ENCODE measurements around the gene ZGLP1.

Gene ZGLP1

DNA sequence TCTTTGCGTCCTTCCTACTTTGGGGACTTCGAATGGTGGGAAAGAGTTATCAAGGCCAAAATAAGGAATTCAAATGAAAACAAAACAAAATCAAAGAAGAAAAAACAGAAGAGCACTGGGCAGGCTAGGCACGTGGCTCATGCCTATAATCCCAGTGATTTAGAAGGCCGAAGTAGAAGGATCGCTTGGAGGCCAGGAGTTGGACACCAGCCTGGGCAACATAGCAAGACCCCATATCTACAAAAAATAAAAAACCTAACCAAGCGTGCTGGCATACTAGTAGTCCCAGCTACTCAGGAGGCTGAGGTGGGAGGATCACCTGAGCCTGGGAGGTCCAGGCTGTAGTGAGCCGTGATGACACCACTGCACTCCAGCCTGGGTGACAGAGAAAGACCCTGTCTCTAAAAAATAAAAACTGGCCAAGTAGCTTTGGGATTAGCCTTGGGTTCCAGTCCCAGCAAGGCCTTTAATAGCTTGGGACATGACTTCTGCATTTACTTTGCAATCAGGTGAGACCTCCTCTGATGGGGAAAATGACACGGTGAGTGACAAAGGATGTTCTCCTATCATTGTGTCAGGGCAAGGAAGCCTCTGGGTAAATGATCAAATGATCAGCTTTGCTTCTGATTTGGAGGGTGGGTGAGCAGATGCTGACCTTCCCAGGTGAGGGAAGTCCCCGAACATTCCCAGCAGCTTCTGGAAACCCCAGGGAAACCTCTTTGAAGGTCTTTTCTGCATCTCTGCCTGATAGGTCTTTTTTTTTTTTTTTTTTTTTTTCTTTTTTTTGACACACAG is 31.6 kb downstream of the ZGLP1 start:
- DNase-seq (ENCODE audit: low read depth in 2 of 2), result no peak

DNA sequence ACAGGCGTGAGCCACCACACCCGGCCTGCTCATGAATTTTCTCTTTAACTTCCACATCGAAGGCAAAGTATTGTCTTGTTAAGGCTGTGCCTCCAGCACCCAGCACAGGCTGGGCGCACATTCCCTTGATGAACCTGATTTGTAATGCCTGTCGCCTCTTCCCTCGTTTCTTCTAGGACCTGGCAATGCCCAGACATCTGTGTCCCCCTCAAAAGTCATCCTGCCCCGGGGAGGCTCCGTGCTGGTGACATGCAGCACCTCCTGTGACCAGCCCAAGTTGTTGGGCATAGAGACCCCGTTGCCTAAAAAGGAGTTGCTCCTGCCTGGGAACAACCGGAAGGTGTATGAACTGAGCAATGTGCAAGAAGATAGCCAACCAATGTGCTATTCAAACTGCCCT is 35.0 kb downstream of the ZGLP1 start:
- no peak for DNase-seq (ENCODE audit: low read depth in 2 of 2)

DNA sequence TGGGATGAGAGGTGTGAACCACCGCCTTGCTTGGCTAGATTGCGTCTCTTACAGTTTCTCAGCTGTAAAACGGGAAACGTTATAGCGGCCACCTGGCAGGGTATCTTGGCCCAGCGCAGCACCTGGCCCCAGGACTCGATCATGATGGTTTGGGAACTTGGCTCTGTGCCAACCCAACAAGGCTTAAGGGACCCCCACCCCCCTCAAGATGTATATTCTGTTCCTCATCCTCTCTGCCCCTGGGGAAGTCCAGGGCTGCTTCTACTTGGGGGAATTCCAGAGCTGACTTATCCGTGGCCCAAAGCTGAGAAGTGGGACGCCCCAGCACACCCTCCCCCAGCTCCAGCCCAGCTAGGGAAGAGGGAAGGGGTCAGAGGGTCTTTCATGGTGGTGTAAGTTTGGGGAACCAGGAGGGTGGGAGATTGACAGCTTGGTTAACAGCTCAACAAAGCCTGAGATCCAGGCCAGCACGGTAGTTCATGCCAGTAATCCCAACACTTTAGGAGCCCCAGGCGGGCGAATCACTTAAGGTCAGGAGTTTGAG is 38.0 kb downstream of the ZGLP1 start:
- DNase-seq (ENCODE audit: low read depth in 2 of 2), result no peak

DNA sequence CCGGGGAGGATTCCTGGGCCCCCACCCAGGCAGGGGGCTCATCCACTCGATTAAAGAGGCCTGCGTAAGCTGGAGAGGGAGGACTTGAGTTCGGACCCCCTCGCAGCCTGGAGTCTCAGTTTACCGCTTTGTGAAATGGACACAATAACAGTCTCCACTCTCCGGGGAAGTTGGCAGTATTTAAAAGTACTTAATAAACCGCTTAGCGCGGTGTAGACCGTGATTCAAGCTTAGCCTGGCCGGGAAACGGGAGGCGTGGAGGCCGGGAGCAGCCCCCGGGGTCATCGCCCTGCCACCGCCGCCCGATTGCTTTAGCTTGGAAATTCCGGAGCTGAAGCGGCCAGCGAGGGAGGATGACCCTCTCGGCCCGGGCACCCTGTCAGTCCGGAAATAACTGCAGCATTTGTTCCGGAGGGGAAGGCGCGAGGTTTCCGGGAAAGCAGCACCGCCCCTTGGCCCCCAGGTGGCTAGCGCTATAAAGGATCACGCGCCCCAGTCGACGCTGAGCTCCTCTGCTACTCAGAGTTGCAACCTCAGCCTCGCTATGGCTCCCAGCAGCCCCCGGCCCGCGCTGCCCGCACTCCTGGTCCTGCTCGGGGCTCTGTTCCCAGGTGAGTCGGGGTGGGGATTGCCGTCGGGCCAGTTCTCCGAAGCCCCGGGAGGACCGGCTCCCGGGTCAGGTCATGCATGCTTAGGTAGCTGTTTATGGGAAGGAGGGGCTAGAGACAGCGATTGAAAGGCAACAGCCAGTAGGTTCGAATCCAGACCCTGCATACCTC is 38.8 kb downstream of the ZGLP1 start, which contains the start of gene ICAM1:
ICAM1 (plus strand) TSS at position 505 of the 779 bp plus-strand sequence; CDS start at position 545, 40 bp downstream.
- no peak for DNase-seq (ENCODE audit: low read depth in 2 of 2)

DNA sequence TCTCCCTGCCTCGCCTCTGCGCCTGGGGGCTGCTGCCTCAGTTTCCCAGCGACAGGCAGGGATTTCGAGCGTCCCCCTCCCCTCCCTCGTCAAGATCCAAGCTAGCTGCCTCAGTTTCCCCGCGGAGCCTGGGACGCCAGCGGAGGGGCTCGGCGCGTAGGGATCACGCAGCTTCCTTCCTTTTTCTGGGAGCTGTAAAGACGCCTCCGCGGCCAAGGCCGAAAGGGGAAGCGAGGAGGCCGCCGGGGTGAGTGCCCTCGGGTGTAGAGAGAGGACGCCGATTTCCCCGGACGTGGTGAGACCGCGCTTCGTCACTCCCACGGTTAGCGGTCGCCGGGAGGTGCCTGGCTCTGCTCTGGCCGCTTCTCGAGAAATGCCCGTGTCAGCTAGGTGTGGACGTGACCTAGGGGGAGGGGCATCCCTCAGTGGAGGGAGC is 39.4 kb downstream of the ZGLP1 start:
- no peak for DNase-seq (ENCODE audit: low read depth in 2 of 2)

DNA sequence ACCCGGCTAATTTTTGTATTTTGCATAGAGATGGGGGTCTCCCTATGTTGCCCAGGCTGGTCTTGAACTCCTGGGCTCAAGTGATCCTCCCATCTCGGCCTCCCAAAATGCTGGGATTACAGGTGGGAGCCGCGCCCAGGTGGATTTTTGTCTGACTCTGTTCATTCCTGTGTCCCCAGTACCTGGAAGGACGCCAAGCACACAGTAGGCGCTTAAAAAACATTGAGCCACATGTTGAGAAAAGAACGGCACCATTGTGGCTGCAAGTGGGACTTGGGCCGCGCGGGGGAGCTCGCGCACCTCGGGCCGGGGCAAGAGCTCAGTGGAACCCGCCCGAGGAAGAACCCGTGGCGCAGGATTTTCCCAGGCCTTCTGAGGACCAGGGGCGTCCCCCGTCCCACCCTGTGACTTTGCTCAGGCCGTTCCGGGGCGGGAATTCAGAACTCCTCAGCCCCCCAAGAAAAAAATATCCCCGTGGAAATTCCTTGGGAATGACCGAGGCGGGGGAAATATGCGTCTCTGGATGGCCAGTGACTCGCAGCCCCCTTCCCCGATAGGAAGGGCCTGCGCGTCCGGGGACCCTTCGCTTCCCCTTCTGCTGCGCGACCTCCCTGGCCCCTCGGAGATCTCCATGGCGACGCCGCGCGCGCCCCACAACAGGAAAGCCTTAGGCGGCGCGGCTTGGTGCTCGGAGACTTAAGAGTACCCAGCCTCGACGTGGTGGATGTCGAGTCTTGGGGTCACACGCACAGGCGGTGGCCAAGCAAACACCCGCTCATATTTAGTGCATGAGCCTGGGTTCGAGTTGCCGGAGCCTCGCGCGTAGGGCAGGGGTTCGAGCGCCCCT is 40.1 kb downstream of the ZGLP1 start:
- no peak for DNase-seq (ENCODE audit: low read depth in 2 of 2)

DNA sequence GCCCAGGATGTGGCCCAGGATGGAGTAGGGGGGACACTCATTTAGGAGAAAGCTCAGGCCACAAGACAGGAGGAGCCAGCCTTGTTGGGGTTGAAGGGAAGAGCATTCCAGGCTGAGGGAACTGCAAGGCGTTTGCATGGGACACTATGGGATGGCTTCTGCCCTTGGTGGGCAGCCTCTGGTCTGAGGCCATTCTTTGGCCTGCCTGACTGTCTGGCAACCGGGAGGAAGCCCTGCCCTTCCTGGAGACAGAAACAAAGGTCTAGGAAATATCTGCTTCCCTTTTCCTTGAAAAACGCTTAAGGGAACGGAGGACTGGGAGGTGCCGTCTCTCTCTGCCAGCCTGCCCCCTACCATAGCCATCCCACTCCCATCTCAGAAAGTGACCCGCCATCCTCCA is 41.5 kb downstream of the ZGLP1 start:
- DNase-seq (ENCODE audit: low read depth in 2 of 2), result no peak

DNA sequence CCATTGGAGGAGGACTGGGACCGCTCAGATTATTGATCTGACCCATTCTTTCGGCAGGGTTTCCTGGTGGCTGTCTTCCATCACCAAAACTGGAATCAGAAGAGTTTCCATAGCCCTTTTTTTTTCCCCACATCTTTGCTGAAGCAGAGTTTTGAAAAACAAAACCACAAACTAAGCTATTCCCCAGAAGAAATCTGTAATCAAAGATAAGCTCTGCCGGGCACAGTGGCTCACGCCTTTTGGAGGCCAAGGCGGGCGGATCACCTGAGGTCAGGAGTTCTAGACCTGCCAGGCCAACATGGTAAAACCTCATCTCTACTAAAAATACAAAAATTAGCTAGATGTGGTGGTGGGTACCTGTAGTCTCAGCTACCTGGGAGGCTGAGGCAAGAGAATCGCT is 42.9 kb downstream of the ZGLP1 start:
- no peak for DNase-seq (ENCODE audit: low read depth in 2 of 2)

DNA sequence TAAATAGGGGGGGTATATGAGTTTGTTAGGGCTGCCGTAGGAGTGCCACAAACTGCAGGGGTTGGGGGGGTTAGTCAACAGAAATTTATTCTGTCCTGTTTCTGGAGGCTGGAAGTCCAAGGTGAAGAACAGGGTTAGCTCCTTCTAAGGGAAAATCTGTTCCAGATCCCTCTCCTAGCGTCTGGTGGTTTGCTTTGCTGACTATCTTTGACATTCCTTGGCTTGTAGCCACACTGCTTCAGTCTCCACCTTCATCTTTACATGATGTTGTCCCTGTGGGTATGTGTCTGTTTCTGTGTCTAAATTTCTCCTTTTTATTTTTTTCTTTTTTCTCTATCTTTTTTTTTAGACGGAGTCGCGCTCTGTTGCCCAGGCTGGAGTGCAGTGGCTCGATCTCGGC is 46.8 kb downstream of the ZGLP1 start:
- DNase-seq (ENCODE audit: low read depth in 2 of 2), result peak in 1 of 2 experiments; percentile 24

DNA sequence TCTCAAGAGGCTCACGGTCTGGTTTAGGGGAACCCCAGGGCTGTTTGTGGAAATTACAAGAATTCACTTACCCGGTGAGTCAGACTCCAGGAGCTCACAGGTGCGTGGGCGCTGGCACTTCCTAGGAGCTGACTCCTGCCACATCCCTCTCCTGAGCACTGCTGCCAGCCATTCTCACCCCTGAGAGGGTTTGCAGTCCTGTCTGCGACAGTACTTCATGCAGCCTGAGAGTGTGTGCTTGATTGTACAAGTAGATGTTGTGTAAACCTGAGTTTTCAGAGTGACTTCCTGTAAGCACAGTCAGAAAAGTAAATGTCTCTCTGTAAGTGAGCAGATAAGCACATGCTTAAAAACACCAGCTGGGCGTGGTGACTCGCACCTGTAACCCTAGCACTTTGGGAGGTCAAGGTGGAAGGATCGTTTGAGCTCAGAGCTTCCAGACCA is 49.5 kb downstream of the ZGLP1 start:
- DNase-seq (ENCODE audit: low read depth in 2 of 2), result no peak

DNA sequence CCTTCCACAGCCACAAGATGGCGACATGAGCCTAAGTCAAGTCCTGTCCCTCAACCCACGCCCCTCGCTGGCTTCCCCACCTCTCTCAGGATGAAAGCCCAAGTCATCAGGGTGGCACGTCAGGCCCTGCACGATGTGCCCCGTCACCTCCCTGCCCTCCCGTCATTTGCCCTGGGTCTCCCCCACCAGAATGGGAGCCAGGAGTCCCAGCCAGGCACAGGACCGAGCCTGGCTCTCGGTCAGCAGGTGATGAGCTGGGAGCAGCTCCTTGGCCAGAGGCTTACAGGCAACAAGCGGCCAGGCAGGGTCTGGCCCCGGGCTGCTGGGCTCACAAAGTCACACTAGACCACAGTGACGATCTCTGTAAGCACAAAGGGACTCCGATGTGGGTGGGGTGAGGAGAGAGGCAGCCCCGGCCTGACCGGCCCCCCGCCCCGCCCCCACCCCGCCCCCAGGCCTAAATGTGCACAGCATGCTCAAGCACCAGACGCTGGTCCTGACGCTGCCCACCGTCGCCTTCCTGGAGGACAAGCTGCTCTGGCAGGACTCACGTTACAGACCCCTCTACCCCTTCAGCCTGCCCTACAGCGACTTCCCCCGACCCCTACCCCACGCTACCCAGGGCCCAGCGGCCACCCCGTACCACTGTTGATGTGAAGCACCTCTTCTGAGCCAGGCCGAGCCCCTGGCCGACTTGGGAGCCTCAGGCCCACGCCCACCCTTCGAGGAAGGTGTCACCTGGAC is 50.3 kb downstream of the ZGLP1 start:
- peak in 1 of 2 experiments; percentile 40 for DNase-seq (ENCODE audit: low read depth in 2 of 2)

DNA sequence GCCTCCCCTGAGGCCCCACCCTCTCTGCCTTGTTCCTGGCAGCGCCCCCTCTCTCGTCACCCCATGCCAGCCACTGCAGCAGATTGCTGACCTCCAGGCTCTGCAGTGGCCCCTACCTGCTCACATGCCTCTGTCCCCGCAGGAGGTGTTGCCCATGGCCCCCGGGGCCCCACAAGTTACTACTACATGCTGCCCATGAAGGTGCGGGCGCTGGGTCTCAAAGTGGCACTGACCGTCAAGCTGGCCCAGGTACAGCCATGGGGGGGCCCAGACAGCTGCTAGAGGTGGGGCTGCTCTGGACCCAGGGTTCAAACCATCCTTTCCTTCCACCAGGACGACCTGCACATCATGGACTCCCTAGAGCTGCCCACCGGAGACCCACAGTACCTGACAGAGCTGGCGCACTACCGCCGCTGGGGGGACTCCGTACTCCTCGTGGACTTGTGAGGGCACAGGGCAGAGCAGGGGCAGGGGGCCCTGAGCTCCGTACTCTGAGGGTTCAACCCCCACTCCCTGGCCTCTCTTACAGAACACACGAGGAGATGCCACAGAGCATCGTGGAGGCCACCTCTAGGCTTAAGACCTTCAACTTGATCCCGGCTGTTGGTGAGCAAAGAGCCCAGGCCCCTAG is 51.4 kb downstream of the ZGLP1 start:
- DNase-seq (ENCODE audit: low read depth in 2 of 2), result no peak

DNA sequence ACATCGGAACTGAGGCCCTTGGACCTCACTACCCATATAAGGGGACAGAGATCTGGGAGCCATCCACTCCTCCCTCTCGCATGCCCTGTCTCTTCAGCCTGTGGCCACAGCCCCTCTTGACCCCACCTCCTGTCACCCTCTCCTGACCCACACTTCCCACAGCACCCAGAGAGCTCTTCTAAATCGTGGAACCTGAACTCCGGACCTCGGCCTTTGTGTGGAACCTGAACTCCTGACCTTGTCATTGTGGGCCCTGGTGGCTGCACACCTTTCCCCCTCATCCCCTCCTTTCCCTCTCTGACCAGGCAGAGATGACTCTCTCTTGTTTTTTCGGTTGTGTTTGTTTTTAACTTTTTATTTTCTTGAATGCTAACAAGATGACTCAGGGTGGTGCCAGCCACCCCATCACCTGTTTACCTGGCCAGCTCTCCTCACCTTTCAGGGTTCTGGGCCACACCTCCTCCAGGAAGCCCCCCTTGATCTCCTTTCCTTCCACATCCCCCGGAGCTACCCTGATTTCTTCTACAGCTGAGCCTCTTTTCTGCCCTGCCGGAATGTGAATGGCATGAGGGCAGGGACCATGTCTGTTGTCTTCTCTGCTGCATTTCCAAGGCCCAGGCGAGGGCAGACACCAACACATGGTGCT is 52.5 kb downstream of the ZGLP1 start:
- no peak for DNase-seq (ENCODE audit: low read depth in 2 of 2)

DNA sequence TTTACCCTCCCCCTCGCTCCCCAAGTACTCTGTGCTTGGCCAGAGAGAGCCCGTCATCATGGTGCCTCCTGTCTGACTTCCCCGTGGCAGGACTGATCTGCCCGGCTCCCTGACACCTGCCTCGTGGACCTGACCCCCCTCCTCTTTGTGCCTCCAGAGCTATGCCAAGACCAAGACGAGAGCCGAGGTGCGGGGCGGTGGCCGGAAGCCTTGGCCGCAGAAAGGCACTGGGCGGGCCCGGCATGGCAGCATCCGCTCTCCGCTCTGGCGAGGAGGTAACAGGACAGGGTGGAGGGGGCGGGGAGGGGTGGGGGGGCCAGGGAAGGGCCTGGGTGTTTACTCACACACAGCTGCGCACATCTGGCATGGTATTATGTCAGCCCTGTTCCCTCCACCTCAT is 53.1 kb downstream of the ZGLP1 start:
- no peak for DNase-seq (ENCODE audit: low read depth in 2 of 2)

DNA sequence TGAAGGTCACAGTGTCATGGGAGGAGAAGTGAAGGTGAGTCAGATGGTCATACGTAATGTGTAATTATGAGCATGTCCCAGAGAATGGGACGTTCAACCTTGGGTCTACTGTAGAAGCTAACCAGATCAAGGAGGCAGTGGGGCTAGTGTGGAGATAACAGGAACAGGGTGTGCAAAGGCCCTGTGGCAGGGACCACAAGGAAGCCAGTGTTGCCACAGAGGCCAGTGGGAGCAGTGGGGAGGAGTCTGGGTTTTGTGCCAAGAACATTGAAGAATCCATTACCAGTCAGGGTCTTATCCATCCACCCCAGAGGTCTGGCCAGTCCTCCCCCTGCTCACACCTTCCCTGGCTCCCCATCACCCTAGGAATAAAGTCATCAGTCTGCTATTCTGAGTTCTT is 54.3 kb downstream of the ZGLP1 start:
- no peak for DNase-seq (ENCODE audit: low read depth in 2 of 2)

All from fibroblast of skin of left biceps (primary cell).